HG03064 (cell line): ENCODE results near the gene BEAN1.

ENCODE experiments used
- ATAC-seq: cut with Tn5 transposase; IDR thresholded peaks from one replicate; pipeline ENCODE4 v1.9.1; 2021; ENCODE audit warnings: low read depth; ENCODE audit not compliant: unreplicated experiment

Gene BEAN1

DNA sequence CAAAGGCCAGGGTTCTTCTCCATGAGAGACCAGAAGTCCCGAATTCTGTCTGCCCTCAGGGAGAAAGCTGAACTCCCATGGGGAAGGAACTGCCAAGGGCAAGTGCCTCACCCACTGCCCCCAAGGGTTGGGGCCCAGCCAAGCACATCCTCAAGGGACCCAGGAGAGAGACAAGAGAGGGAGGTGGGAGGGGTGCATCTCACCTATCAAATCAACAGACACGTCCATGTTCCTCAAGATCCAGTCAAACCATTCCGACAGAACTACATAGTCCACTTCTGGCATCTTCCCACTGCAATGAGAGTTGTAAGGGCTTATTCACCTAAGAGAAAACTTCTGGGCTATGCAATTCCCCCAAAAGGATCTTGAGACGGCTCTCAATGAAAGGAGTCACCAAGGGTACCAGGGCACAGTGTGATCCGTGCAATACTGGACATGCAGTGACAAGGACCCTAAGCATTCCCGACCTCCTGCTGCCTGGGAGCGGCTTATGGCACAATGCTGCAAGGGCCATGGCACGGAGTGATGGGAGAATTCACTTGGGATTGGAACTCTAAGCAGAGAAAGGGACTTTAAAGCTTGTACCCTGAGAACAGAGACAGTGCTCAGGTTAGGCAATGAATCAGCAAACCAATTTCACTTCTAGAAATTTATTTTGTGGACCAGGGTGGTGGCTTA, 90.6 kb downstream of the BEAN1 start:
- ATAC-seq = no peak

- no peak for ATAC-seq
Measured at GRCh38 chr16:66519482-66520373, 92.6 kb downstream of the BEAN1 start.

GRCh38 chr16:66520406-66521170, 93.5 kb downstream of the BEAN1 start:
- no peak for ATAC-seq

GRCh38 chr16:66521252-66521713, 94.2 kb downstream of the BEAN1 start:
- no peak for ATAC-seq

DNA sequence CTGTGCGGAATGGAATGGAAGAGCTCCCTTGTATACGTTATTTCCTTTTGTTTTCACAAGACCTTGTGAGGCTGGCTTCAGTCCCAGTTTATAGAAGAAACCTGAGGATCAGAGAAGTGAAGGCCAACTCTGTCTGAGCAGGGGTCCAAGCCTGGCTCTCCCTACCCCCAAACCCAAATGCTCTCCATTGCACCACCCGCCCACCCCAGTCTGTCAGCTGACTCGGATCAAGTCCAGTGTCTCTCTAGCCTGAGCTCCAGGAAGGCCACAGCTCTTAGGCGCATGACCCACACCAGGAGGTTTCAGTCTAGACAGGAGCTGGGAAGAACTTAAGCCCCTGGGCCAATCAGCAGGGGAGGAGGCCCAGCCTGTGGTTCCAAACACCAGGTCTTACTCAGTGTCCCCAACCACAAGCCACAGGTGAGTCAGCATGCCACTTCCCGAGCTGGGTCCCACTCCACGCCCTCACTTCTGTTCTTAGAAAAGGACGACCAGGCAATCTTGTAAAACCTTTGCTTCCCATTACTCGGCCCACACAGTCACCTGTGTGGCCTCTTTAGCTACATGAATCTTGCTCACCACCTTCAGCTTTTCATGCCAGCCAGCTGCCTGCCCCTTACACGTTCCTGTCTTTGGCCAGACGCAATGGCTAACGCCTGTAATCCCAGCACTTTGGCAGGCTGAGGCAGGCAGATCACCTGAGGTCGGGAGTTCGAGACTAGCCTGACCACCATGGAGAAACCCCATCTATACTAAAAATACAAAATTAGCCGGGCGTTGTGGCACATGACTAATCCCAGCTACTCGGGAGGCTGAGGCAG, 95.1 kb downstream of the BEAN1 start:
- ATAC-seq = peak; percentile 34

- no peak for ATAC-seq
Measured at GRCh38 chr16:66522816-66523590, 95.9 kb downstream of the BEAN1 start.

- peak; percentile 49 for ATAC-seq
Measured at GRCh38 chr16:66523861-66524354, 96.8 kb downstream of the BEAN1 start.

- peak; percentile 65 for ATAC-seq
Measured at GRCh38 chr16:66524601-66525164, 97.6 kb downstream of the BEAN1 start.

GRCh38 chr16:66525396-66526180, 98.5 kb downstream of the BEAN1 start:
- no peak for ATAC-seq

- no peak for ATAC-seq
Measured at GRCh38 chr16:66528294-66528693, 101.2 kb downstream of the BEAN1 start.

DNA sequence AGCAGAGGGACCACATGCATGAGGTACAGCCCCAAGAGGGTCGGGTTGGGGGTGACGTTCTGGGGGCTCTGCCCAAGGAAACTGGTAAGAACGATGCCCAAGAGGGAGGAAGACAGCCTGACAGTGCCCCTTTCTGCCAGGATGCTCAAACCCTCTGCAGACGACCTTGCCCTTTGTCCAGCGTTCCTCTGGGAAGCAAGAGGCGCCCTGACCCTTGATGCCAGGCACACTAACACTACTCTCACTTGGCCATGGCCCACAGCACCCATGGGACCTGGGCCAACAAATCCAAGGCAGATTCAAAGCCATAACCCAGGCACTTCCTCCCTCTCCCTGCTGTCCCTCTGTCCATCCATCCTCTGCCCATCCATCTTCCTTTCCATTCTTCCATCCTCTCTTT, 102.4 kb downstream of the BEAN1 start:
- no peak for ATAC-seq
